Fibroblast of skin of back (primary cell): ENCODE data around the gene SSBP2.
A peak's percentile ranks its signal among the peaks of the same experiment; 100 is the strongest.
"Not testable (repeated sequence)": the region's sequence is repeated elsewhere in the genome, so short reads cannot be mapped to it uniquely, and the experiment has no call there.

ENCODE experiments used
- DNase-seq: peaks from one replicate; pipeline ENCODE4 v3.0.0-alpha.2; 2013

SSBP2 gene

DNA sequence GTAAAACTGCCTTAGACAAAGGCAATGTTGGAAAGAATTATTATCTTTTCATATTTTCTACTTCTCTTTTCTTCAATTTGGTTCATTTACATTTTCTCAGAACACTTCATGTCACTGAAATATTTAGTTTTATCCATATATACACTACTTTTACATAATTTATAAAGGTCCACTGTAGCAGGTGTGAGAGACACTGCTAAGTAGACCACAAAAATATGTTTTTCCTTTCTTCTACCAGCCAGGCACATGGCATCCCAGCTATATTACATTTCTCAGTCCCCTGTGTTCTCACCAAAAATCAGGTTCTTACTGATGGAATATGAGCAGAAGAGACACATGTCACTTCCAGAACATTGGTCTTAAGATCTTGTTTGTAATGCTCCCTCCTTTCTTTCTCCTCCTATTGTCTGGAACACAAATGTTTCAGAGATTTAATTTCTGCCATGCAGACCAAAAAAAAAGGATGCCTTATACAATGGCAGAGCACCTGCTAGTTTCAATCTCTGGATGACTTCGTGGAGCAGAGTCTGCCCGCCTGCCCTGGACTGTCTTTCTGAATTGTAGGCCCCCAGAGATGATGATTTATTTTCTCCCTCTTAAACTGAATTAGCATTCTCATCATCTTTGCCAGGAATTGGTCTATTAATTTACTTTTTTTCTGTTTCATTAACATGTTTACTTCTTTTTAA lies 231.5 kb downstream of the SSBP2 start:
- DNase-seq: no peak

DNA sequence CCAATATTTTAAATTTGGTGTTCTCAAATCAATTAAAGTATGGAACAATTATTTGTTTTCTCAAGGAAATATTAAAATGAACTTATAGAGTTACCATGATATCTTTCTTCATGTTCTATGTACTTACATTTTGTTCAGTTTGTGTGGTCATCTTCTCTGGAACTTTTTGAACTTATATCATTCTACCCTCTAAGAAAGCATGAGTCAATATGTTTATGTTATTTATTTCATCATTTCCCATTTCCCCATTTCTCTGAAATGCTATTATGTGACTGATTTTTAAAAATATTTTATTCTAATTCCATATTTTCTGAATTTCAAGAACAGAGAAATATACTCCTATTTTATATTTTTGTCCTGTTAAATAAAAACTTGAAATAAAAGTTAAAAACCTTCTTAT lies 233.4 kb downstream of the SSBP2 start:
- peak; percentile 39 for DNase-seq

DNA sequence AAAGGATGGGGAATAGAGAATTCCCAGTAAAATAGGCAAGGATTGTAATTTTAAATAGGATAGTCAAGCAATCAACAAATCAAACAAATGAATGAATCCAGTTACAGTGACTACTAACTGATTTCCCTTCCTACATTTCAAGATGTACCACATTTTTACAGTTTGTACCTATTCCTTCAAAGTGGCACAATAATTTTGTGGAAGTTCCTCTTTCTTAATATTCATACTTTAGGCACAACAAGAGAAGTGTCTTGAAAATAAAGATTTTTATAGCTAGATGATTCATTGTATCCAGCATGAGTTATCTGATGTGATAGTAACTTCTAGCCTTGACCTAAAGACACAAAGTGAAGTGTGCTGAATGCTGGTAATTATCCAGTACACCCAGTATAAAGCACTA lies 234.8 kb downstream of the SSBP2 start:
- DNase-seq: no peak

DNA sequence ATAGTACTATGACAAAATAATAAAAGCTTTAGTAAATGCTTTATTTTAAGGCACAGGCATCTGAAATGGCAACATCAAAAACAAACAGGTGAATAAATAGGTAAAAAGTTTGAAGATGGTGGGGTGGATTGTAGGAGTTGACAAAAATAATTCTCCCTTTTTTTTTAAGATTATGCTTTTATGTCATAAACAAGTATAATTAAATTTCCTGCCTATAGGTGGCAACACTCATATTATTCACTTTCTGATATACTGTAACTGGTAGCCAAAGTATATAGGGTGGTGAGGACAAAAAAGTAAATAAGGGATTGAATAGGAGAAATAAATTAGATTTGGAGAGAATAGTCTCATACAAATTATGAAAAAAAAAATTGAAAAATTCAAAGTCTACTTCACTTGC lies 236.9 kb downstream of the SSBP2 start:
- DNase-seq: peak; percentile 17

DNA sequence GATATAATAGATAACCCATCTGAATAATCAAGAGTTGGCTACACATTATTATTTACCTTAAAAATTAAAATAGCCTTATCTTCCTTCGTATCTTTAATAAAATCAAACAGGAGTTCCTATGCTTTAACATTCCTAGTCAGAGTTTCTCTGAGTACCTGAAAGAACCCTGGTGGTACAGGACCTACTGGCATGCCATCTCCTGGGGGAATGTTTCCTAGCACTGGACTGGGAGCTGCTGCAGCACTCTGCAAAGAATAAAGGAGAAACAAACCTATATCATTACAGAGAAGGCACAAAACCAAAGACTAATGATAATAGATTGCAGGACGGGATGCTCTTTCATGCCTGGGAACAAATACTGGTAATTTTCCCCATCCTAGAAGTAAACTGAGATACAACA lies 237.4 kb downstream of the SSBP2 start:
- DNase-seq: no peak

DNA sequence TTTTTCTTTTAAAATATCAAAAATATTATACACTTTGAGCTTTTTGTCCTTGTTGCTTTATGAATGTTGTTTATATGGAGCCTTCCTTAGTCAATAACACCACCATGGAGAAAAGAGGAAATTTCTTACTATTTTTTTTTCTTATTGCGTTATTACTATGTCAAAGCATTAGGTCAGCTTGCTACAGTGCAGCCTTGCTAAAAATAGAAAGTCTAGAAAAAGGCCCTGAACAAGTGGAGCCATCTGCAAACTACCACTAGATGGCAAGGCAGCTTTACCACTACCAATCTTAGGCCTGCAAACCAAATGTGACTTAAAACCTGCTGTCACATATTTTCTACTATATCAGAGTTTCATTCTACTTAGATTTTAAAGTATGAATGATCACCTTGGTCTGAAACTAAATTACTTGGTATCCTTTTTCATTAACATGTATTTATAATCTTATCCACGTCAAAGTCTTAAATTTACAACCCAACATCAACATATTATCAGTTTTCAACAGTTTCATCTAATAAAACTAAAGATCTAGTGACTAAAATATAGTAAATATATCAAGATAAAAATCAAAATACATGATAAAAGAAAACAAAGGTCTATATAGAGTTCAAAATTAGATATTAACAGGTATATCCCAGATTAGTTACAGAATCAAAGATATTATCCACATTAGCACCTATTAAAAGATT lies 243.9 kb downstream of the SSBP2 start:
- DNase-seq: peak; percentile 83

DNA sequence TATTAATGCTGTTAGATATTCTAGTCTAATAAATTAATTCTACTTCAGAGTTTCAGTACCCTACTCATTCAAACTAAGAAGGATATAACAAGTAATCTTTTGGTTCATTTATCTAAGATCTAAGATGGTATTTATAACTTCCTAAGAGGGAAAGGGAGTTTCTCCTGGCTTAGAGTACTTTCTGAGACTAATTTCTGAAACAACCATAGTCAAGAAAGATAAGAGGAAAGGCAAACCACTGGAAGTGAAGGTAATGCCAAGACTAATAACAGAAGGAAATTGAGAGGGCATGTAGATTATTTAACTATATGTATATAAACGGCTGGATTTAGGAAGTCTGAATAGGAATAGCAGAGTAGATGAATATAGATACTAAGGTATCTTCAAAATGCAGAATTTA lies 244.5 kb downstream of the SSBP2 start:
- no peak for DNase-seq

DNA sequence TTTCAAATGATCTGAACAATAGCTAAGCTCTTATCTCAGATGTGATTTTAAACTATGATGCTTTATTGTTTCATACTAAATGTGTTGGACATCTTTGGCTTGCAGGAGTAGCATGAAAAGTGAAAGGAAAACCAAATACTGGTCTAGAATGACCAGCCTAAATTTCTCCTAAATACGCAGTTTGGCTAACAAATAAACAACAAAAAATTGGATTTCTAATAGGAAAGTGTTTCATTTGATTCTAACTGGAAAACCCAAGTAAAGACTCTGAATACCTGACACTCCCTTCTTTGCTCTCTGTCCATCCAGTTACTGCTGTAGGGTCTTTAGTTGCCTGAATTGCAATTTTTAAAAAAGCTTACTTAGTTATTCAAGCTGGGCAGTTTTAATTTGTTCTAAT lies 245.2 kb downstream of the SSBP2 start:
- no peak for DNase-seq

DNA sequence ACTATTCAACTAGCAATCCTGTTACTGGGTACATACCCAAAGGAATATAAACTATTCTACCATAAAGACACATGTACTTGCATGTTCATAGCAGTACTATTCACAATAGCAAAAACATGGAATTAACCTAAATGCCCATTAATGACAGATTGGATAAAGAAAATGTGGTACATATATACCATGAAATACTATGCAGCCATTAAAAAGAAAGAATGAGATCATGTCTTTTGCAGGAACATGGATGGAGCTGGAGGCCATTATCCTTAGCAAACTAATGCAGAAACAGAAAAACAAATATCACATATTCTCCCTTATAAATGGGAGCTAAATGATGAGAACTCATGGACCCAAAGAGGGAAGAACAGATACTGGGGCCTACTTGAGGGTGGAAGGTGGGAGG lies 247.3 kb downstream of the SSBP2 start:
- DNase-seq: not testable (repeated sequence)

DNA sequence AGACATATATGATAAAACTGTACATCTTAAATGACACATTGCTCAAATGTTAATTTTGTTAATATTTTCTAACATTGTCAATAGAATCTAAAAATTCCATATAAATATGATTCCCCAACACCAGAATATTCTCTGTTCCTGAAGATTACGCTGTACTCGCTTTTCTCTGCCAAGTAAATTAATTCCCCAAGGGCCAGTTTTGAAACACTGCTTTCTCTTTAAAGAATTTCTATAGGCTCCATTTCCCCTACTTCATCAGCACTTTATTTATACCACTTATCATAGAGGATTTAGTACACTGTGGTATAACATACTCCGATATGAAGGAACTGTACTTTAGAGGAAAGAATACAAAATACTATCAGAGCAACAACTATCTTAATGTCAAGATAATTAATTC lies 255.6 kb downstream of the SSBP2 start:
- no peak for DNase-seq

DNA sequence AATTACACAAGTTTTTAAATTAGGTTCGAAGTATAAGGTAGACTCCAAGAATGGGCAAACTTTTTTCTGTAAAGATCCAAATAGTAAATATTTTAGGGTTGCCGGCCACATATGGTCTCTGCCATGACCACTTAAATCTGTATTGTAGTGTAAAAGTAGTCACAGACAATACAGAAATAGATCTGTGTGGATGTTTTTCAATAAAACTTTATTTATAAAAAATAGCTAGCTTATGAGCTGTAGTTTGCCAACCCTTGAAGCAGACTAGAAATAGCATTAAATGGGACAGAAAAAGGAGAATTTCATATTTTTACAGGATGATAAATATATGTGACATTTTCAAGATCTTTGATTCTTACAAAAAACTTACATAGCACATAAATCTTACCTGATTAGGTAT lies 262.0 kb downstream of the SSBP2 start:
- DNase-seq: no peak

DNA sequence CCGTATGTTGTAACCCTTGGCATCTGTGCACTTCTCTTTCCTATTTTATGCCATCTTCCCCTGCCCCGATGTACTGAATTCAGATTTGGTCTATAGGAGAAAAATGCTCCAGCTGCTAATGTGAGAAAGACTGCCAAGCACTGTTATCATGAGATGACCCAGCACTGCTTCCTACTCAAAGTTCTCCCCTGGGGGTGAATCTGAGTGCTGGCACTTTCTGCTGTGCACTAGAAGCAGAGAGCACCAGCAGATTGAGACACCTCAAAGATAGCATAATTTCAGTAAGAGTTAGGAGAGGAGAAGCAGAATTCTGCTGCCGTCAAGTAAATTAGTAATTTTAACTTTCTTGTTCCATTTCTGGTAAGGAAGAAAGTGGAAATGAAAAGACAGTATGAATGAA lies 264.2 kb downstream of the SSBP2 start:
- no peak for DNase-seq

DNA sequence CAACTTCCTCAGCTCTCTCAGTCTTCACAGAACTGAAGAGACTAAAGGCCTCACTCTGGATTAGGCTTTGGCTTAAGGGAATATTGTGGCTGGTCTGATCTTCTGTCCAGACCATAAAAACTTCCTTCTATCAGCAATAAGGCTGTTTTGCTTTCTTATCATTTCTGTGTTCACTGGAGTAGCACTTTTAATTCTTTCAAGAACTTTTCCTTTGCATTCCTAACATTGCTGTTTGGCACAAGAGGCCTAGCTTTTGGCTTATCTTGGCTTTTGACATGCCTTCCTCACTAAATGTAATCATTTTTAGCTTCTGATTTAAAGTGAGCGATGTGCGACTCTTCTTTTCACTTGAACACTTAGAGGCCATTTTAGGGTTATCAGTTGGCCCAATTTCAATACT lies 268.3 kb downstream of the SSBP2 start:
- DNase-seq: peak; percentile 3

DNA sequence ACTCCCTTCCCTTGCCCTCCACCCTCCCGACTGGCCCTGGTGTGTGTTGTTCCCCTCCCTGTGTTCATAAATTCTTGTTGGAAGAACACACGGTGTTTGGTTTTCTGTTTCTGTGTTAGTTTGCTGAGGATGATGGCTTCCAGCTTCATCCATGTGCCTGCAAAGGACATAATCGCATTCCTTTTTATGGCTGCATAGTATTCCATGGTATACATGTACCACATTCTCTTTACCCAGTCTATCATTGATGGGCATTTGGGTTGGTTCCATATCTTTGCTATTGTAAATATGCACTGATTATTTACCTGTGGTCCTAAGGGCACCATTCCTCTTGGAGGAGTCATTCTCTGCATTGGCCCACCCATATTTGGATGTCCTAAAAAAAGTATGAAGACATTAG lies 277.5 kb downstream of the SSBP2 start:
- not testable (repeated sequence) for DNase-seq

DNA sequence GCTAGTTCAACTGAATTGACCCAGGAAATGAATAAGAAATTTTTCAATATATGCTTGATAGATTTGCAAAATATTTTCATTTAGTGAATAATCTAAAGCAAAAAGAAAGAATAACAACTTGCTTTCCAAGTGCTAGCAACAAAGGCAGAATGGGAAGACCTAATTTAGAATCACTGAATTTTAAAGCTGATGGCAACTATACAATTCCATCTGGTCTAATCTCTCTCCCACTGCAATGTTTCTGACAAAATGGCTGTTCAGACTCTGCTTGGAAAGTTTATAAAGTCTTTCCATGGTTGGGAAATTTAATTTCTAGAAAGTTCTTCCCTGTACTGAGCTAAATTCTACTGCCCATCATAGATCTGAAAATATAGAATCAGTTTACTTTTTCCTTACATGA lies 281.2 kb downstream of the SSBP2 start:
- DNase-seq: no peak

DNA sequence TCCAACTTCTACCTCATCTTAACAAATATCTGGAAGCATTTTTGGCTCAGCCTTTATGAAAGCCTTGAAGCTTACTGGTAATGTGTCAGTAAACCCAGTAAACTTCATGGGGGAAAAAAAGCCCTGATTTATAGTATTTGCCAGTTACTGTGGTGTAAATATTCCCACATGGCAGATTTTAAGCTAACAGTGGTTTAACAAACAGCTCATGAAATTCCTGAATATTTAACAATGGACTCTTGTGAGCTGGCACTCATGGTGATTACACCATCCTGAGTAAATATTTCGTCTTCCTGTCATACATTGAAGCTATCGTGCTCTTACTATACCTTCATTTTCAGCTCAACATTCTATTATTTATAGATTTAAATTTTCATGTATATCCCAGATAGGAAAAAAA lies 300.0 kb downstream of the SSBP2 start:
- peak; percentile 27 for DNase-seq

DNA sequence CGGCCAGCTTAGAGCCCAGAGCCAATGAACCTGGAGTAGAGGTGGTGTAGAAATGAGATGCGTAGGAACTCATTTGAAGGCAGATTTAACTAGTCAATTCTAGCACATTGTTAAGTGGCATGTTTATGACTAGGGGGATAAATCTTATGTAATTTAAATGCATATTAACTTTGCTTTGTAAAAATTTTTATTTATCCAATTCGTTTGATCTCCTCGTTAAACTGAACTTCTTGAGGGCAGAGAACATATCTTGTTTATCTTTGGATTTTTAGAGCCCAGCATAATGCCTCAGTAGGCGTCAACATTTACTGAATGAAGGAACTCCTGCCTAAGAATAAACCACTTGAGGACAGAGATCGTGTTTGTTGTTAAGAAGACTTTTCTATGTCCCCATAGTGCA lies 315.9 kb downstream of the SSBP2 start:
- DNase-seq: no peak

DNA sequence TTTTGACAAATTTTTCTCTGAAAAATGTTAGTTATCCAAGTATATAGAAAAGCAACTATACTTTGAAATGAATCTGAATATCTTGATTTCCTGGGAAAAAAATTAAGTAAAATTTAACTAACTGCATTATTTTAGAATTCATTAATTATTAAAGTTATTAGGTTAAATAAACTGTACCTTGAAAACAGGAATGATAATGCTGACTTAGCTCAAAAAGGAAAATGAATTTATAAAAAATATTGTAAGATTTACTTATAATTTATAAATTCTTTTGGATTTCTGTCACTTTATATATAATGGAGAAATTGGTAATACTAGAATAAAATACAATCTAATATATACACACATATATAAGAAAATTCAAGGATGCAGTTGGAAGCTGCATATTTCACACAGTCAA lies 320.9 kb downstream of the SSBP2 start:
- DNase-seq: no peak

DNA sequence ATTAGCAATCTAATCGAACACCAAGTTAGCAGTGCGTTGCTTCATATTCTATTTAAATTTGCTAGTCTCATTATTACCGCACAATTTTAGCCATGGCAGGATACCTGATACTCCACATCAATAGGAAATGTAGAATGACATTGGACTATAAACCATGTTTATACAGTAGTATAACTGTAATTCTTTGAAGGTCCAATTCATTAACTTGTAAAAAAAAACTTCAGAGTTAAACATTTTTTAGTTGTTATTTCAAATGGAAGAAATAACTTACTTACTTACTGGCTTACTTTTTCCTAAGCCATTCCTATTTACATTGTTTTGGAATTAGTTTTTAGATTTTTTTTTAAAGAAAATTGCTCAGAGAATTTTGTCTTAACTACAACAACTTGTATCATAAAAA lies 321.5 kb downstream of the SSBP2 start:
- no peak for DNase-seq

DNA sequence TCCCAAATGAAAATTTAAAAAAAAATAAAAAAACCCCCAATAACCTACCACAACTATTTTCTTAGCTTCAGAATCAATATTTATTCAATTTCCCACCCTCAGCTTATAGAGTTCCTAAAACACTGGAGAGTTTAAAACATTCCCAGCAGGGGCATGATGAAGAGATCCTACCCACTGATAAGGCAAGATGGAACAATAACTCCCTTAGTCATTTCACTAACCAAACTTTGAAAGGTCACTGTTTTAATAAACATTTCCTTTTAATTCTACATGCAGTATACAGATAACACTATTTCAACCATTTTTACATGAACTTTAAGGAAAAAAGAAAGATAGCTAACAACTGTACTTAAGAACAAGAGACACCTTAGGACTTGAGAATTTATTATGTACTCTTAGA lies 322.0 kb downstream of the SSBP2 start:
- peak; percentile 57 for DNase-seq

DNA sequence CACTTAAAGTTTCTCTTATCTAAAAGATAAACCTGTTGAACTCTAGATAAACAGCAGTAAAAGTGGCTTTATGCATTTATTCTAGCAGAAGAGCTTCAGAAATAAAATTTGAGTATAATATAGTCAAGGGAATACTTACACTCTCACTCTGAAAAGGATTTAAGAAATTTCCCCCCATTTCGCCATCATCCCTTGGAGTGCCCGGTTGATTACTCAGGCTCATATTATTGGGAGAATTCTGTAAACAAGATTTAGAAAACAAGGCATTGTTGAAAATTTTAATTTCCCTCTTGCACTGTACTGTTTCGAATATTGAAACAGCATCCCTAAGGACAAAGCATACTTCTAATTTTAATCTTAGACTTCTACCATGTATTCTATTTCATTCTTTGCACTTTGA lies 322.5 kb downstream of the SSBP2 start:
- no peak for DNase-seq

DNA sequence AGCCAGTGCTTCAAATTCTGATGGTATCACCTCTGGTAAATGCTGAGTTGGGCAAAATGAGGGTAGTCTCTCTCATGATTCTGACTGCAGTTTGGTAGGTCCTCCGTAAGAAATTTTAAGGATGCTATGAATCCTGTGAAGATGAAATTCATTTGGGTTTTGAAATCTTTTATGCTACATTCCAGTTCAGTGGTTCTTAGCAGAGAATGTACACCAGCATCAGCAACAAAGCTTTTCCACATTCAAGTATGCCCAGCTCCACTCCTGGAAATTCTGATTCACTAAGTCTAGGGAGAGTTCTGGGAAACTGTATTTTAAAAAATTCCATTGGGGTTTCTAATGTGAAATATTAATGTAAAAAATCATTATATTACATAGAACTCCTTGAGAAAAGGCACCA lies 323.3 kb downstream of the SSBP2 start:
- peak; percentile 34 for DNase-seq

DNA sequence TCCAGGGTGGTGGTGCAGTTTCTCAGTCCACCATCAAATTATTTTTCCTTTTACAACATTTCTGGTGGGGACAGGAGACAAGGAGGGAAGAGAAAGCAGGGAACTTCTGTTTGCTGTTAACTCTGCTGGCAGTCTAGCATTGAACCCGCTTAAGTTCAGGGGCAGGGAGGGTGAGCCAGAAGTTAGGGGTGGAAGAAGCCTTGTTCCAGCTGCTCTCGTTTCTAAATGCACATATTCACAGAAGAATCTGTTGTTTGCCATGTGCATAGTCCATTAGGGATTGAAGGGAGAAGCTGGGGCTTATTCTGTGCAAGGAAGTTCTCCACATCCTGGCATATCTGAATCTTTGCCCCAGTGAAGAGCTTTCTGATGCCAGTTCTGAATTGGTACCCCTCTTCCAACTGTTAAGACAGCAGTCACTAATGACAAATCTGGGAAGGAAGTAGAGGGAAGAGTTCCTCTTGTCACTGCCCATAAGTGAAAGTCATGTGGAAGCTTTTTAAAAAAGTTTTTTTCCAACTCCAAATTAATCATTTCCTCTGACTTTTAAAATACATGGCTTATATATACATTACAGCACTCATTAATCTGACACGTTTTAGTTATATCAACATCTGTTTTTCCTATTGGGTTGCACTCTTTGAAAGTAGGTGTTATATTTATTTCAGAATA lies 324.4 kb downstream of the SSBP2 start:
- no peak for DNase-seq

DNA sequence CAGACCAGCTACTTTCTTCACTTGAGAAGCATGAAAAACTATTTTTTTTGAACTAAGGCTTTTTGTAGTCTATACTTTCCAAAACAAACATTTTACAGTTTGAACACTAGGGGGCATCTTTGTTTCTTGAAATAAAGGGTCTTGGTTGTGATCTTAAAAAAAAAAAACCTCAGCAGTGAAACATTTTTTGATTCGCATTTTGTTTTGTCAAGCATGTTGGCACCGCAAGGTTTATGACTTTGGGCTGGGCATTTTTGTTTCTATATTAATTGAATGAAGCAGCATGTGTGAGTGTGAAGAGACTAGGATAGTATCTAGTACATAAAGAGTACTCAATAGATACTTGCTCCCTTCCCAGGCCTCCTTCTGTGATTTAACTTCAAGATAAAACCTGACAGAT lies 325.3 kb downstream of the SSBP2 start:
- DNase-seq: peak; percentile 61
